ENCODE data around the gene TSPAN5. TPM values are rescaled to one million over a fixed set of nuclear protein-coding genes. Genes with fewer than 3 reads are reported as not detected.
"Not testable (repeated sequence)": the region's sequence is repeated elsewhere in the genome, so short reads cannot be mapped to it uniquely, and the experiment has no call there.

Gene TSPAN5
- 3.5 TPM for total RNA-seq

DNA sequence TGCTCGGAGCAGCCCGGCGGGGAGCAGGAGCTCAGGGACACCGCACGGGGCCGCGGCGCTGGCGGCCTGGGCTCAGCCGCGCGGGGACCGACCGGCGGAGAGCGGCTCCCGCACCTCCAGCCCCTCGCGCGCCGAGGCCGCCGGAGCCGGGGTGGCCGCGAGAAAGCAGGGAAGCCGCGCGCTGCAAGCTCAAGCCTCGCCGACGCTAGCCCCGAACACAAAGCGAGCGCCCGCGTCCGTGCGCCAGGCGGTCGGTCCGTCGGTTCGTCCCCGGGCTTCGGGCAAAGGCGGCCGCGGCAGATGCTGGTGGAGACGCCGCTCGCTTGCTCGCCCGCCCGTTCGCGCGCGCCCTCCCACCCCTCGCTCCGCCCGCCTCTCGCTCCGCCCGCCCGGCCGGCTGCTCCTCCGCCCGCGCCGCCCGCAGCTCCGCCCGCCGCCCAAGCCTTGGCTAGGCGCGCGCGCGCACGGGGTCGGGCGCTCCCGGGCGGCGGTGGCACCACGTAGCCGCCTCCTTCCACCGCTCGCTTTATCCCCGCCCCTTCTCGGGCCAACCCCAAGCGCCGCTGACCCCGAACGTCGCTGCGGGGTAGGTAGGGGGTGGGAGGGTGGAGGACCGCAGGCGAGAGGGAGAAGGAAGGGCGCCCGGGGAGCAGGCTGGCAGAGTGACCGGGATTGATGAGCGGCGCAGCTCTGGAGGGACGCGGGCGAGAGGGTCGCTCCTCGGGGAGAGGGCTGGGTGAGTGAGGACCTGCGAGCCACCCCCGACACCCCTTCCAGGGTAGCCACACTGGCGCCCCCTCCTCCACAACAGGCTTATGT is at the start of gene TSPAN5:
TSS of gene TSPAN5 (minus strand) at position 325 of the 819 bp plus-strand sequence.
- peak; percentile 52 to 86 (median 73) for DNase-seq (ENCODE audit: low read depth in 2 of 3, low spot score in 2 of 3)

GRCh38 chr4:98706935-98707334 is 48.5 kb upstream of the TSPAN5 start:
- no peak for DNase-seq (ENCODE audit: low read depth in 2 of 3, low spot score in 2 of 3)

- peak in 1 of 3 donors; percentile 17 for DNase-seq (ENCODE audit: low read depth in 2 of 3, low spot score in 2 of 3)
Measured at GRCh38 chr4:98706200-98706813, 47.9 kb upstream of the TSPAN5 start.

DNA sequence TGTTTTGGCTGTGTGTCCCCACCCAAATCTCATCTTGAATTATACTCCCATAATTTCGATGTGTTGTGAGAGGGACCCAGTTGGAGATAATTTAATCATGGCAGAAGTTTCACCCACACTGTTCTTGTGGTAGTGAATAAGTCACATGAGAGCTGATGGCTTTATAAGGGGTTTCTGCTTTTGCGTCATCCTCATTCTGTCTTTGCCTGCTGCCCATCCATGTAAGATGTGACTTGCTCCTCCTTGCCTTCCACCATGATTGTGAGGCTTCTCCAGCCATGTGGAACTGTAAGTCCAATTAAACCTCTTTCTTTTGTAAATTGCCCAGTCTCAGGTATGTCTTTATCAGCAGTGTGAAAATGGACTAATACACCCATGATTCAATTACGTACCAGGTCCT is 47.2 kb upstream of the TSPAN5 start:
- DNase-seq (ENCODE audit: low read depth in 2 of 3, low spot score in 2 of 3) = not testable (repeated sequence)

GRCh38 chr4:98700656-98701055 is 42.2 kb upstream of the TSPAN5 start:
- no peak for DNase-seq (ENCODE audit: low read depth in 2 of 3, low spot score in 2 of 3)

DNA sequence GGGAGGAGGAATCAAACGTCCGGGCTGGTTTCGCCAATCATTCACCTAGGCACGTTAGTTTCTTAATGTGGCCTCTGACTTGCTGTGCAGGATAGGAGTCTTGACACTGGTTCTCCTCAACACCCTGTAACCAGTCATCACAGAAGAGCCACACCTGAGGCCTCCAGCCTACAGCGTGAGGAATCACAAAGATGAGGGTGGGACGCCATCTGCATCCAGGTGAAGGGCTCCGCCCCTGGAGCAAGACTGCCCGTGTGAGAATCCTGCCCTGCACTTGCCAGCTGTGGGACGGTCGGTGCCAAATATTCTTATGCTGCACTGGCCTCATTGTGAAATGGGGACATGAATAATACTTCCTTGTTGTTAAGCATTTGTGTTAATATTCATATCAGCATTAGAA is 35.7 kb upstream of the TSPAN5 start:
- no peak for DNase-seq (ENCODE audit: low read depth in 2 of 3, low spot score in 2 of 3)

GRCh38 chr4:98692411-98692810 is 34.0 kb upstream of the TSPAN5 start:
- no peak for DNase-seq (ENCODE audit: low read depth in 2 of 3, low spot score in 2 of 3)

GRCh38 chr4:98691588-98691987 is 33.2 kb upstream of the TSPAN5 start:
- no peak for DNase-seq (ENCODE audit: low read depth in 2 of 3, low spot score in 2 of 3)

DNA sequence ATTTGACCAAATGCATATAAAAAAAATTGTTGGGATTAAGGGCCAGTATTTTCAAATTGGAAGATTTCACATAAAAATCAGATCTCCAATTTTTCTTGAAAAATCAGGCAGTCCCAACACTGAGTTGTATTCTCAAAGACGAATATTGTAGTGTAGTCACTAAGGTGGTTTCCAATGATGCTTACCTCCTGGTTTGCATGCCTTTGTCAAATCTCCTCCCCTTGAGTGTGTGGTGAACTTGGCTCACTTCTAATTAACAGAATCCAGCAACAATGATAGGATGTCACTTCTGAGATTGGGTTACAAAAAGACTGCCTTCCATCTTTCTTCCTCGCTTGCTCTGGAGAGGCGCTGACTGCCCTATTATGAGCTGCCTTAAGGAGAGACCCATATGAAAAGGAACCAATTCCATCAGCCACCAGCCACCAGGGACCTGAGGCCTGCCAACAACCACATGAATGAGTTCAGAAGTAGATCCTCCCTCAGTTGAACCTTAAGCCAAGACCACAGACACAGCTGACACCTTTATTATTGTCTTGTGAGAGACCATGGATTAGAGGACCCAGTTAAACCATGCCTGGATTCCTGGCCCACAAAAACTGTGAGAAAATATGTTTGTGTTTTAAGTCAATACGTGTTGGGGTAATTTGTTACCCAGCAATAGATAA is 31.2 kb upstream of the TSPAN5 start:
- DNase-seq (ENCODE audit: low read depth in 2 of 3, low spot score in 2 of 3) = no peak

DNA sequence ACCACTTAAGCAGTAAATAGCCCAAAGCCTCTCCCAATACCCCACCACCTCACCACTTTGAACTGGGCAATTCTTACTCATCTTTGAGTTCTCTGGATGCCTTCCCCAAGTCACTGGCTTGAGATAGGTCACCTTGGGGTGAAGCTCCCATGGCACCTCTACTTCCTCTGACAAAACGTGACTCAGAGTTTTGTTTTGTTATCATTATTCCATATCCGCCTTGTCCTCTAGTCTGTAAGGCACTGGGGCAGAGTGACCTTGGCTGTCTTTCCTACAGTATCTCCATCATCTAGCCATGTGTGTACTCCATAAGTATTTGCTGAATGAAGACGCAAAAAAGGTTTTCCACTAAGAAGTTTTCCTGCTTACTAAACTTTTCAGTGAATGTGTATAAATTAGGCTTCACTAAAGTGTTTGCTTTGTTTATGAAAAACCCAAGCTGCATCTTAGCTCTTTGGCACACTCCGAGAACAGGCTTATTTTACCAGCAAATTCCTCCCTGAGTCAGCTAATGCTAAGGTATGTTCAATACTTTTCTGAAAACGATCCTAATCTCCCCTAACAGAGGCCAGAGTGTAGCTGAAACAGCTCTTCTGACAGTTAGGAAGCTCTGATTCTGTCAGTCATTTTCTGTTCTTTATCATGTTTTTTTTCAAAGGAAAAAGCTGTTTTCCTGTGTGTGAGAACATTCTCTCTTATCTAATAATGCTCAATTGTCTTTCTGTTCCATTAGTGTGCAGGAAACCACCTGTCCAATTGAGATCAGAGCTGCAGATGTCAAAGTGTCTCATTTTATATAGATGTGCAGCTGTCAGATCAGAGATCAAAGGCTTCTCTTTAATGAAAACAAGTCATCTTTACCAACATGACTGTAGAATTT is 30.2 kb upstream of the TSPAN5 start:
- no peak for DNase-seq (ENCODE audit: low read depth in 2 of 3, low spot score in 2 of 3)

GRCh38 chr4:98687876-98688275 is 29.5 kb upstream of the TSPAN5 start:
- no peak for DNase-seq (ENCODE audit: low read depth in 2 of 3, low spot score in 2 of 3)

DNA sequence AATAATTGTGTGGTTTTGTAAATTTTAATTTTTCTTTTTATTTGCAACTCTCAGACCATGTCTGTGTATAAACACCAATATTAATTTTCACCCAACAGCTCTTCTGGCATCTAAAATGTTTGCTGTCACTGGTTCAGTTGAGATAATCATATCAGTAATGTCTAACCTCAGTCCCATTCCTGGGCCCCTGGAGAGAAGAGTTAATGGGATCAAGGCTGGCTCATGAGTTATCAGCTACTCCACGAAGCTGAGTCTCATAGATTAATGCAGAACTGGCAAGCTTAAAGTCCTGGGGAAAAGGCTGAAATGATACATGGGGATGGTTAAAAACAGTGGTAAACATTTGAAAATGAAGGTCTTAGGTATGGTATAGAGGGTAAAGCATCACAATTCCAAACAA is 28.4 kb upstream of the TSPAN5 start:
- DNase-seq (ENCODE audit: low read depth in 2 of 3, low spot score in 2 of 3) = no peak

- DNase-seq (ENCODE audit: low read depth in 2 of 3, low spot score in 2 of 3) = no peak
Measured at GRCh38 chr4:98686043-98686707, 27.8 kb upstream of the TSPAN5 start.

DNA sequence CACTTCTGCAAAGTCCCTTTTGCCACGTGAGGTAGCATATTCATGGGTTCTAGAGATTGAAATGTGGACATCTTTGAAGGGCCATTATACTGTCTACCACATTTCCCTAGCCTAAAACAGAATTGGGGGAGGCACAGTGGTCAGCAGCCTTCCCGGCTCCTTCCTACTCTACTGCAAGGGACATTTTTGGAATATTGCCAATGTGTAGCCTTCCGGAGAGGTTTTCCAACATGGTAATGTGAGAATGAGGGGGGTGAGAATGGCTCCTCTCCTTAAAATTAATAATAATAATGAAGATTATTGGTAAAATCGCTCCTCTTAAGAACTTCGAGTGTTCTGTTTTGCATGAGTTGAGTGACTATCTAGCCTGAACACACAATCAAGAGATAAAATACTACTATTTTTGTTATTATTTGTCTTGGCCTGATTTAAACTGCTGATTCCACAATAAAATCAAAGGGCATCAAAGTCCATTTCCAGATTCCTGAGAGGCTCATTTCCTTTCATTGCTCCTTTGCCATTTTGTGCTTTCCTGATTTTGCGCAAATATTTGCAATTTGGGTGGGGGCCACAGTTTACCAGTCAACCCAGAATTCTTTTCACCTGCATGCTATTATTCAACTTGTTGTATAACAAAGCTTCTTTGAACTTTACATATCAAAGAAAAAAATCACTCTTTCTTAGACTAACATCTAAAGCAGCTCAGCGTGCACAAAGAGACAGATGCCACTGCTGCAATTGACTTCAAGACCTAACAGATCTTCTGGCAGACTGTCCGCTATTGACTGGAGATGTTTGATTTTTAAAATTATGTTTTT is 27.0 kb upstream of the TSPAN5 start:
- no peak for DNase-seq (ENCODE audit: low read depth in 2 of 3, low spot score in 2 of 3)

- DNase-seq (ENCODE audit: low read depth in 2 of 3, low spot score in 2 of 3) = no peak
Measured at GRCh38 chr4:98682719-98683118, 24.3 kb upstream of the TSPAN5 start.

- no peak for DNase-seq (ENCODE audit: low read depth in 2 of 3, low spot score in 2 of 3)
Measured at GRCh38 chr4:98680806-98681205, 22.4 kb upstream of the TSPAN5 start.

DNA sequence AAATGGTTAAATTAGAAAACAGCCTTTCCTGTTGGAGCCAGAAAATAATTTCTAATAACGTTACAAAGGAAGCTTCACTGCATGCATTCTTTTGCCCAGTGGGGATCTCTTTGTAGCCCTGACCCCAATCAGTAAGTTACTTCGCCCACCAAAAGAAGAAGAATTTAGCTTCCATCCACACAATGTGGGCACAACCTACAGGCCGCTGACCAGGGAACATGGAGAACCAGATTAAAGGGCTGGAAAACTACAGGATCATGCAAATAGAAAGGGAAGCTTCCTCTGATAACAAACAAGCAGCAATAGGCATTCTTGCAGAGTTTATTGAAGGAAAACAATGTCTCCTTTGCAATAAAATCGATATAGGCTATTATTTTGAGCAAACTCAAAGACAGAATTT is 21.3 kb upstream of the TSPAN5 start:
- no peak for DNase-seq (ENCODE audit: low read depth in 2 of 3, low spot score in 2 of 3)

- no peak for DNase-seq (ENCODE audit: low read depth in 2 of 3, low spot score in 2 of 3)
Measured at GRCh38 chr4:98677799-98678198, 19.4 kb upstream of the TSPAN5 start.

DNA sequence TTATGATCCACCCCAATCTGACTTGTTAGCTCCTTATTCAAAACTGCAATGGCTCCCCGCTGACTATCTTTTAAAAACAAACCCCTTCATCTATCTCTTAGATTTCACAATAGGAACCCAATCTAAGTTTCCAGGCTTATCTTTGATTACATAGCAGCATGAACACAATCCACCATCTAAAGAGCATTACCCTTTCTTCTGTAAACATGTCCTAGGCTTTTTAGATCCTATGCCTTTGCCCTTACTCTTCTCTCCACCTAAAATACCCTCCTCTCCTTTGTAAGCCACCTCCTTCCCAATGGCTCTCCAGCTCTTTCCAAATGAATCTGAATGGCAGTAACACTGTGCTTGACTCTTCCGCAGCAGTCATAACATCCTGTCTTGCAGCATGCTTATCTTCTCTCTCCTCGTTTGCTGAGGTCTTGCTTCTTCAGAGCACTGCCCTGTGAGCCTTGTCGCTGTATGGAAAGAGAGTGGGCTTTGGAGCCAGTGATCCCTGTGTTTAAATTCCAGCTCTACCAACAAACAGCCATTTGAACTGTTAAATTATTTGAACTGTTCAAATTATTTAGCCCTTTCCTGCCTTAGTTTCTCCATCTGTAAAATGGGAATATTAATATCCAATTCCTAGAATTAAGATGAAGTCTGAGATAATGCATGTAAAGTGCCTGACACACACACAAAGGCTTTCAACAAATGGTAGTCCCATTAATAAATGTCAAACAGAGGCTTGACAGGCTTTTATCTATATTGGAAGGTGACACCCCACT is 16.2 kb upstream of the TSPAN5 start:
- no peak for DNase-seq (ENCODE audit: low read depth in 2 of 3, low spot score in 2 of 3)
